ENCODE measurements around the gene OR52K1.

GRCh38 chr11:4496557-4497248, 14.3 kb downstream of the OR52K1 start:
- no peak for TF ChIP-seq CTCF (IDR thresholded peaks at IDR 0.05)
- TF ChIP-seq POLR2A (IDR thresholded peaks at IDR 0.05): no peak
